ENCODE results near the gene PTPRQ.
"Not testable (repeated sequence)": the region's sequence is repeated elsewhere in the genome, so short reads cannot be mapped to it uniquely, and the experiment has no call there.

The PTPRQ gene

DNA sequence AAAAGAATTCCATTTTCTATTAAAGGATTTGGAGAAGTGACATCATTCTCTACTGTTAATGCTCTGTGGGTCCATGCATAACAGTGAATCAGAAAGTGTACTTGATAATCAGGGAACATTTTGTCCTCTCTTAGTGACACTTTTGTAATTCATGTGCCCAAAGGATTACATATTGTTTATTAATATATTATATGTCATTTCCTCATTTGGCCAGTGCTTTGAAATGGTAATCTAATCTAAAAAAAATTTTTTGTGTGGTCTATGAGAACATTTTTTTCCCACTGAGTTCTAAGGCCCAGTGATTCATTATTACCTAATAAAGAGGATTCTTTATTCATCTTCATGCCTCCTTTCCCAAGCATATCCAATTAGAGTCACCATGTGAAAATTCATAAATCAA is 183.7 kb downstream of the PTPRQ start:
- H3K4me3 ChIP-seq (ENCODE audit: low read depth, low read length): no peak overlapping the region

DNA sequence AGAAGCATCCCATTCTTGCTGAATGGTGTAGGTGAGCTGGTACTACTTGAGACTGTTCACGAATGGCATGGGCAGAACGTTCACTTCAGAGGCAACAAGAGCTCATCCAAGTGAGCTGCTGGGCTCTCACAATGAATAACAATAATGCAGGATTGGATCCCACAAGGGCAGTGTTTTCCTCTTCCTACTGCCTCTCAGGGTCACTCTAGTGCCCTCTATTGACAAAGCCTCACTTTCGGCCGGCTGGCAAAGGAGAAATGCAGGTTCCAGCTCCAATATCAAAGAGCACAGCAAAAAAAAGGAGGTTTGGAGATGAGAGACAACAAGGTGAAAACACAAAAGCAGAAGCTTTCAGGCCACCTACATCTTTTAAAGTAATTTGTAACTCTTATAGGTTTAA is 188.8 kb downstream of the PTPRQ start:
- H3K4me3 ChIP-seq (ENCODE audit: low read depth, low read length): no peak overlapping the region

DNA sequence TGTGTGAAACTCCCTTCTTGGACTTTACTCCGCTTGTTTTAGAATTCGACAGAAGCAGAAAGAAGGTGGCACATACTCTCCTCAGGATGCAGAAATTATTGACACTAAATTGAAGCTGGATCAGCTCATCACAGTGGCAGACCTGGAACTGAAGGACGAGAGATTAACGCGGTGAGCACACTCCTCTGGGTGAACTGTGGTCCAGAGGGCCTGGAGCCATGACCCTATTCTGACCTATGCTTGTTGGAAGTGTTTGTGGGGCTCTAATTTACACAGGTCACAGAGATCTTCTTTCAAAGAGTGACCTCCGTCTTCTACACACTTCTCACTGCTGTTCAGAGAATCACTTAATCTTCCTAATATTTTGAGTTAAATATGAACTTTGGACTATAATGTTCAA is 190.9 kb downstream of the PTPRQ start:
- H3K4me3 ChIP-seq (ENCODE audit: low read depth, low read length): no peak overlapping the region

DNA sequence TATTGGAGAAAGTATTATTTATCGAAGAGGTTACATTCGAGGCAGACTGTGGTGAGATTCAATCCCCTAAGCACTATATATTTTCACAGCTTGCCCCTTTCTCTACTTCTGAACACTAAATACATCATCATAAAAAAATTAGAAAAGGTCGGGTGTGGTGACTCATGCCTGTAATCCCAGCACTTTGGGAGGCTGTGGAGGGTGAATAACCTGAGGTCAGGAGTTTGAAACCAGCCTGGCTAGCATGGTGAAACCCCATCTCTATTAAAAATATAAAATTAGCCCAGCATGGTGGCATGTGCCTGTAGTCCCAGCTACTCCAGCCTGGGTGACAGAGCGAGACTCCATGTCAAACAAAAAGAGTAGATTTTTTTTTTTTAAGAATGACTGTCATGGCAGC is 192.8 kb downstream of the PTPRQ start:
- no peak overlapping the region for H3K4me3 ChIP-seq (ENCODE audit: low read depth, low read length)

DNA sequence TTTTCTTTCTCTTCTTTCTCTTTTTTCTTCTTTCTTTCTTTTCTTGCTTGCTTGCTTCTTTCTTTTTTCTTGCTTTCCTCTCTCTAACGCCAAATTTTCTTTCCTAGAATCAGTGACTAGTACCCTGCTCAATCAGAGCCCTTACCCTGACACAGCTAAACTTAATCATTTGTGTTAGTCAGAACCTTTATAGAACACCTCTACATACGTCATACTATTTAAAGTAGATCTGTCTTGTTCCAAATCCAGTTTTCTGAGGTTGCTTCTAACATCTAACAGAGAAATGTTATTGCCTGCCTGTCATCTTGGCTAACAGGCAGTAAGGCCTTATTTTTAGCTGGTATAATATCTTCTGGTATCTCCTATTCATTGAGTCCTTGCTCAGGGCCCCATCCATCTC is 197.9 kb downstream of the PTPRQ start:
- no peak overlapping the region for H3K4me3 ChIP-seq (ENCODE audit: low read depth, low read length)

DNA sequence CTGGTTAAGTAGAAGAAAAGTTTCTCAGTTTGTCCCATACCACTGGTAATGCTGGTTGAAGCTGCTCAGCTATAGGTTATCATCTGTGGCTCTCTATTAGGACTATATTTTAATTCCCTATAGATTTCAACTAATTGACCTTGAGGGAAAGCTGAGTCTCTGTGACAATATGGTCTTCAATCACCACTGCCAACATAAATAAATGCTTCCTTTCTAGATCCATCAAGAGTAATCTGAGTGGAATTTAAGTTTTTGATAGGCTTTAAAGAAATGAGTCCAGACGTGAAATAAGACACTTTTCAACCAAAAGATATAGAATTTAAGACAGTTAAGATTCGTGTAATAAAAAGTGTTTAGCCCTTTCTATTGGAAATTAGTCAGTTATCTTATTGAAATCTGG is 199.9 kb downstream of the PTPRQ start:
- no peak overlapping the region for H3K4me3 ChIP-seq (ENCODE audit: low read depth, low read length)

DNA sequence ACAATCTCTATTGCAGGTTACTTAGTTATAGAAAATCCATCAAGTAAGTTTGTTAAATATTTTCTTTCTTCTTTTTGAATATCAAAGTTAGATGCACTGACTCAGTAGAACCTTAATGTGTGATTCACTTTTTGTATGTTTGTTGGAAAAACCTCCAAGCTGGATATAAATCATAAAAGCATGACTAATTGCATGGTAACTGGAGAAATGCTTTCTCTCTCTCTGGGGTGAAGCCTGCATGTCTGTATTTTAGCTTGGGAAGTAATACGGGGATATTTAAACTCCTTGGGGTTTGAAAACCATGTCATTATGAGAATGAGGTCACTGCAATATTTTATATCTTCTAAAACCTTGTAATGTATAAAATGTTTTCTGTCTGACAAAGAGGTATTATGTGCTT is 204.8 kb downstream of the PTPRQ start:
- no peak overlapping the region for H3K4me3 ChIP-seq (ENCODE audit: low read depth, low read length)

DNA sequence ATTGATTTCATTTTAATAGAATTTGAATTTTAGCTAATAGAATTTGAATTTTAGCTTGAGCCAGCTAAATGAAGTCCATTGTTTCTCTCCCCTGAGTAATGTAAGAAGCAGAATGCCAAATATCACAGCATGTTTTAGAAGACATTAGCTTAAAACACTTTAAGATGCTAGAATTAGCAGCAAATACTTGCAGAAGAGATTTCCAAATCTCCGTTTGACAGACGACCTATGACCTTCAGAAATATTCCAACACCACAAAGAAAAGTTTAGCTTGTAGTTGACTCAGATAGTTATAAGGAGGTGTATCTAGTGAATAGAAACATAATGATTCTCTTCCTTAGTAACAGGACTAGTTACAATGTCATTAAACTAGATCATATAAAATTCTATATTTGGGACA is 211.7 kb downstream of the PTPRQ start:
- H3K4me3 ChIP-seq (ENCODE audit: low read depth, low read length): no peak overlapping the region

DNA sequence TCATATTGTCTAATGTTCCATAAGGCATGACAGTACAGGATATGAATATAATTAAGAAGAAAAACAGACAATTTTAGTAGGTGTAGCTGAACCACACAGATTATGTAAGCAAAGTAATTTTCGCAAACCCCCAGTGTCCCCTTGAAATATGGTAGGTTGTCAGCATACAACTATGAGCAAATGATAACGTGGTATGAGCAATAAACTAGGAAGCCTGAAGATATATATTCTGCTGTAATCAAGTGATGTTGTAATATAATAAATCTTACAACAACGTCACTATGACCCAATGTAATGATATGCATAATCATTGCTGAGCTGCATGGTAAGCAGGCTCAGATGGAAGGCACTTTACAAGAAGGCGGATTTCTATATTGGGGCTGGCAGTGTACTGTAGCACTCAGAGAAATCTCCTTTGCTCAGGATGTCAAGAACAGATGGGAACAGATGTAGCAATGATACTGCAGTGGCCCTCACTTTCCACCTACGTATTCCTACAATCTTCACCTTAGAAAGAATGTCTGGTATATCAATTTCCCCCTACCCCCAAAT is 215.6 kb downstream of the PTPRQ start:
- no peak overlapping the region for H3K4me3 ChIP-seq (ENCODE audit: low read depth, low read length)

DNA sequence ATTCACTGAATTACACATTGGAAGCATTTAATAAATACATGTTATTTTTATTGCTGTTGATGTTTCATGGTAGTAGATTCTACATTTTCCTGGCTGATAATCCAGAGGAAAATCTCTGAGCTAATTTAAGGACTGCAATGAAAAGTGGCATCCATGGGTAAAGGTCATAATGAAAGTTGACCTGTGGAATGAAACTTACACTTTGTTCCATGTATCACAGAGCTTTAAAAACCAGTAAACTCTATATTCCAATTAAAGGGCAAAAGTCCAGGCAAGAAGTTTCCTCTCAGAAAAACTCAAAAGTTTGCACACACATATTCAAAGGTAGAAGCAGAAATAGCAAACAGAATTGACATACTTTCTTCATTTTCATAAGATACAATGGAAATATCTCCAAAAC is 218.6 kb downstream of the PTPRQ start:
- H3K4me3 ChIP-seq (ENCODE audit: low read depth, low read length): no peak overlapping the region

DNA sequence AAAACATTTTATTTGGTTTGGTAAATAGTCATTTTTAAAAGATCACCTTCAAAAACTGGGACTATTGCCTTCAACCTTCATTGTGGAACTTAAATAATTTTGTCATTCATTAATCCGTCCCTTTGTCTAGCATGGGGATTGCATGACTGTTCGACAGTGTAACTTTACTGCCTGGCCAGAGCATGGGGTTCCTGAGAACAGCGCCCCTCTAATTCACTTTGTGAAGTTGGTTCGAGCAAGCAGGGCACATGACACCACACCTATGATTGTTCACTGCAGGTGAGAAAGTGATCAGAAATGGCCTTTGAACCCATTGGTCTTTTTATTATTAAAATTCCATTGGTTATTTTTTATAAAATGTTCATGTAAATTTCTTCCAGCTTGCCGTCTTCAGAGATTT is 226.2 kb downstream of the PTPRQ start:
- no peak overlapping the region for H3K4me3 ChIP-seq (ENCODE audit: low read depth, low read length)

DNA sequence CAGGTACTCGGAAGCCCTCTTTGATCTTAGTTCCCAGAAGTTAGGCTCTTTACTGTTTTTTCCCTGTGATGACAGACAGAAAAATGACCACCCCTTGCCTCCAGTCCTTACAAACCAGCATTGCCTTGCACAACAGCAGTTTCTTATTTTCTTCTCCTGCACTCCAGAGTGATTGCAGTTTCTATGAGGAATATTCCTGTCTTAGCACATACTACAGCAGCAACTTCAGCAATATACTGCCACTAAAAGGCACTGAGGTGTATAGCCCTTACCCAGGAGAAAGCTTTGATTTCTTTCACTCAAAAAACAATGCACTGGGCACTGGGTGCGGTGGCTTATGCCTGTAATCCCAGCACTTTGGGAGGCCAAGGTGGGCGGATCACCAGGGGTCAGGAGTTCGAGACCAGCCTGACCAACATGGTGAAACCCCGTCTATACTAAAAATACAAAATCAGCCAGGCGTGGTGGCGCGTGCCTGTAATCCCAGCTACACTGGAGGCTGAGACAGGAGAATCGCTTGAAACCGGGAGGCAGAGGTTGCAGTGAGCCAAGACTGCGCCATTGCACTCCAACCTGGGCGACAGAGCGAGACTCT is 232.1 kb downstream of the PTPRQ start:
- not testable (repeated sequence) for H3K4me3 ChIP-seq (ENCODE audit: low read depth, low read length)

DNA sequence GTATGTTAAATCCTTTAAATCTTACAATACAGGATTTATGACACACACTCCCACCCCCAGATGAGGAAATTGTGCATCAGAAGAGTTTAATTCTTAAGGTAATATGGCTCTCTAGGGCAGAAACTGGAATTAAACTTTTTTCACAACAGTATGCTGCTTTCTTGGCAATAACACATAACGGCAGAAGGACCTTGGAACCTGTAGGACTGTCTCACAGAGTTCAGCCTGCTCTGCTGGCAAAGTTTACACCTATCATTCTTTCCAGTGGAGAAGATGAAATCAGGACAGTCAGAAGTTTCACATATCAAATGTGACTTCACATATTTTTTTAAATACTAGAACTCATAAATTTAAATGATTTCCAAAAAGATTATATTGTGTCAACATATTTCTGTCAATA is 232.8 kb downstream of the PTPRQ start:
- no peak overlapping the region for H3K4me3 ChIP-seq (ENCODE audit: low read depth, low read length)

DNA sequence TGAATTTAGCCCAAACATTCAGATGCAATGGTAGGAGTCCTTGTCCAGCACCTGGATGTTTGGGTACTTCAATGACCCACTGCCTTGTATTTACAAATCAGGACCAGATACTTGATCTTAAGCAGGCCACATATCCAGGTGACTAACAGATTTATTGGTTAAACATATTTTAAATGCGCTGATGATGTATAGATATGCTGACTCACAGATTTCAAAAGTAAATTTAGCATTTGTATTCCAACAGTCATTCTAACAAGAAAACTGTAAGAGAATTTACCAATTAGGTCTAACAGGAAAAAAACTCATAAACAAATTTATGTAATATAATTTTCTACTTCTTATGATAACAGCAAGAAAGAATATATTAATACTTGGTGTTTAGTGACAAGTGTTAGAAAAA is 234.0 kb downstream of the PTPRQ start:
- H3K4me3 ChIP-seq (ENCODE audit: low read depth, low read length): no peak overlapping the region

DNA sequence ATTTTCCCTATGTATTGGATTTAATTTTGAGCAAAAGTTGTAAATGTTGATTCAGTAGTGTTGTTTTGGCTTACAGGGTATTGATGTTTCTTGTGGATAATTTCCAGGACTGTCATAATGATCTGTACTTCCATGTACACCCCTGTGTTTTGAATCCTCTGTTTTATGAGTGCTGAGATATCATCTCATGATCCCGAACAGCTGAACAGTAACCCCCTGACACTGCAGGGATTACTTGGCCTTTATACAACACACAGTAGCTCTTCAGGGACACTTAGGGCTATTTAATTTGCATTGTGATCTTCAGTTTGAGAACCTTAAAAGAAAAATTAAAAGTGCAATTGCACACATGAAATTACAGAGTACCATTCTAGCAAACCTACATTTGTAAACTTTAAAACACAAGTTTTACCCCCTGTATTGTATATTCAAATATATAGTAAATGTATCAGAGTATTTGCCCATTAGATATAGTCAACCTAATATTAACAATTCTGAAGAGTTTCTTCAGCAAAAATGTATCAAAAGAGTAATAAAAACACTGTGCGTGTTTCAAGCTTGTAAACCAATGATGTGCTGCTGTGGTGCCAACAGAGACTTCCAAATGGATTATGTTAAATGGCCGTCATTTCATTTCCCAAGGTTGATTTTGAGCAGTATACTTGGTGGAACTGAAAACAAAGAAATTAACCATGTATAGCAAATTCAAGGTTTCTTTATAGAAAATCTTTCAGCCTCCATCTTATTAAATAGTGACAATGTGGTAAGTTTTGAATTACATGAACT is 235.5 kb downstream of the PTPRQ start:
- no peak overlapping the region for H3K4me3 ChIP-seq (ENCODE audit: low read depth, low read length)

DNA sequence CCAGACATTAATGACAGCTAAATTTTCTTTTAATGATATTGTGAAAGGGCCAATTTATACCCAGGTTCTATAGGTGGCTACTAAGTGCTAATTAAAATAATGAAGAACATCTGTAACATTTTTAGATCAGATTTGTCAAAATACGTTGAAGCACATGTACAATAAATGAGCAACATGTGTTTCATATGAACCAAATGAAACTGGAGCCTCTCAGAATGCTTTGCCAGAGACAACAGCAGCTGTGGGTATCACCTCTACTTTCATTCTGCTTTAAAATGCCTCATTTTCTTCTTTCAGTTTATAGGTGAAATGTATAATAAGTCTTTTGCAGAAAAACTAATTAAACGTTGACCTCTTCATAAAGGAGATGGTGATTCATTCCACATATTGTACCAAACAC is 237.3 kb downstream of the PTPRQ start:
- H3K4me3 ChIP-seq (ENCODE audit: low read depth, low read length): no peak overlapping the region

DNA sequence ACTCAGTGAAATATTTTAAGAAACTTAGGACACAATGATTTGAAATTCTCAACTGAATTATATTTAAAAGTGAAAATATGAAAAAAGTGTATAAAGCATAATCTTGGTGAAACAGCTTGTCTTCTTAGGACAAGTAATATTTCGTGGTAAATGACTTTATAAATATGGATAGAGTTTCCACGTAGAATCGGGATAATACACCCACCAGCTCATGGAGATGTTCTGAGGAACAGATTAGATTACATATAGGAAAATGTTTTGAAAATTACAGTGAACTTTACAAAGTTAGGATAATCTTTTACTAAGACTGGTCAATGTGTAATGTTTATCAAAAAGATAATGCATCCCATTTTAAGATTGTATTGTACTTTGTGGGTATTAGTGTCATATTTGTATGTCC is 237.8 kb downstream of the PTPRQ start:
- no peak overlapping the region for H3K4me3 ChIP-seq (ENCODE audit: low read depth, low read length)

DNA sequence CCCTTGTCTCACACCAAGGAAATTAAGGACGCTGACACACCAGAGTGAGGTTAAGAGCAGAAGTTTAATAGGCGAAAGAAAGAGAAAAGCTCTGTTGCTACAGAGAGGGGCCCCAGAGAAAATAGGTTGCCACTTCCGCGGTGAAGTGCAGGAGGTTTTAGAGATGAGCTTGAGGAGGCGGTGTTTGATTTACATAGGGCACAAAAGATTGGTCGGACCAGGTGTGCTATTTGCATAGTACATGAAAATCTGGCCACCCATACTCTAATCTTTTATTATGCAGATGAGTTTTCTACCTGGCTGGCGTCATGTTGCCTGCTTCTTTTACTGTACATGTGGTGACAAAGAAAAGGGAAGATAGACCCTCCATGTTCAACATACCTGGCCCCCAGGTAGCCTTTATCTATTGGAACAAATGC is 240.1 kb downstream of the PTPRQ start:
- no peak overlapping the region for H3K4me3 ChIP-seq (ENCODE audit: low read depth, low read length)

DNA sequence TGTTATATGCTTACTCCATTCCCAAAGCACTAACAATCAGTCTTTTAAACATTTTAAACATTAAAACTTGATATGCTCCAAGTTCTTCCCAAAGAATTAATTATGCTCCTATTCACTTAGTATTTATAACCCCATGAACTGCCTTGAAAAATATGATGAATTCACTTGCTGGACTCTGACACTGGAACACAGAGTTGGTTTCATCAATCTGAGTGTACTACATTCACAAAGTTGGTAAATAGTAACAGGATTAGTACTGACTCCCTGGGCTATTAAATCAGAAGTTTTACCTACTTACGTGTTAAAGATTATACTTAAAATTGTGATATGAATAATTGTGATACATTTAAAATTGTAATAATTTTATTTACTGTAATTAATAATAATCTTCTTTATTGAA is 246.1 kb downstream of the PTPRQ start:
- no peak overlapping the region for H3K4me3 ChIP-seq (ENCODE audit: low read depth, low read length)

DNA sequence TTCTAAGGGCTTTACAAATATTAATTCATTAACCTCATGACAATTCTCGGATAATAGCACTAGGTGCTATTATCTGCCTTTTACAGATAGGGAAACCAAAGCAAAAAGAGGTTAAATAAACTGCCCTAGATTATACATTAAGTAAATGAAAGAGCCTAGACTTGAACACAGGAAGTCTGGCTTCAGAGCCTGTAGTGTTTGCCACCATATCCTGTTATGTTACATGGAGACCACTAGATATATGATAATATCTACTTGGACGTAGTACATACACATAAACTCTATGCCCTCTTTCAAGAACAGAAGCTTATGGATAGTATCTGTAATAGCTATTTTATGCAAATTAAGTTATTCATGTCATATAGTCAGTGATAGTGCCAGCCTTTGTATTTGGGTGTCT is 246.5 kb downstream of the PTPRQ start:
- no peak overlapping the region for H3K4me3 ChIP-seq (ENCODE audit: low read depth, low read length)

DNA sequence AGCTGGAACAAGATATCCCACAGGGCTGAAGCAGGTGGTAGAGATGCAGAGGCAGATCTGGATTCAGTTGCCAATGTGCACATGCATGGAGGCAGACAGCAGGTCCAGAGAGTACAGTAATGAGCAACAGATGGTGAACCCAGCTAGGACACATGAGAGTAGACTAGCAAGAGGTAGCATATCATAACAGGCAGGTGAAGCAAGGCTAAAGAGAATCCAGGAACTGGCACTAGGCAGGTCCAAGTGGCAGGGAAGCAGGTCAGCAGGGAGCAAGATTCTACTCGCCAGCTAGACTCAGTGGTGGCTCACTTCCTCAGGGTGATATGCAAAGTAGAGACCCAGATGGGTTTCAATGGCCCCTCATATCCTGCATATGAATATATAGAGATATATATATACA is 248.1 kb downstream of the PTPRQ start:
- no peak overlapping the region for H3K4me3 ChIP-seq (ENCODE audit: low read depth, low read length)

DNA sequence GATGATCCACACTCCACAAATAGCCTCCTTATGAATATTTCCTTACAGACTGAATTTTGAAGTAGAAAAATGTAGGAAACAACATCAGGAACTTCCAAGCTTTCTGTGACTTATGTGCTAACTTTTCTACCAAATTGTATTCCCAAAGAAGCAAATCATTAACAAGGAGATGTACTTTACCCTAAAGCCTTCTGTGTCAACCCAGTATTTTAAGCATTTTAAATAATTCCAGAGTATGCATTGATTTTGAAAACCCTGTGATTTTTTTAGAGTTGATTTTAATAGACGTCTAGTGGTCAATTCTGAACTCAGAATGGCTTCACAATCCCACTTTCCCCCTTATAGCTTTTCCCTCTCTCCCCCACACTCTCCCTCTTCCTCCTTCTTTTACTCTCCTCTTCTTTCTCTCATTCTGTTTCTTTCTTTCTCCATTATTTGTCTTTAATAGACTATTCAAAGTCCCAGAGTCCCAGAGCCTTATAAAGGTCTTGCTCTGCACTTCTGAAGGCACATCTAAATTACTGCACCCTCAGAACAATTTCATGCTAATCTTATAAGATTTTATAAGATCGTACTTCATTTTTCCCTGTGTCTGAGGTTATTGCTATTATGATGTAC is 253.3 kb downstream of the PTPRQ start:
- H3K4me3 ChIP-seq (ENCODE audit: low read depth, low read length): no peak overlapping the region
